Muscle of leg (tissue), 11 donors: ENCODE measurements around the gene ELAC2. TPM values are rescaled to one million over a fixed set of nuclear protein-coding genes. Genes with fewer than 3 reads are reported as not detected.

Experiments
- DNase-seq: peaks from one replicate; pipeline ENCODE4 v3.0.0; 2013
- H3K27ac ChIP-seq: one replicate; pipeline ENCODE4 v1.5.1; 2013; ENCODE audit warnings: mild to moderate bottlenecking, low read length, control low read depth
- H3K27me3 ChIP-seq: one replicate; pipeline ENCODE4 v1.6.1; 2013; ENCODE audit warnings: low read length; ENCODE audit not compliant: control insufficient read depth, insufficient read depth
- H3K36me3 ChIP-seq: one replicate; pipeline ENCODE4 v1.6.1; 2013; ENCODE audit warnings: low read length; ENCODE audit not compliant: control insufficient read depth, insufficient read depth
- H3K4me1 ChIP-seq: one replicate; pipeline ENCODE4 v1.6.1; 2013; ENCODE audit warnings: low read length; ENCODE audit not compliant: control insufficient read depth, insufficient read depth
- H3K4me3 ChIP-seq: one replicate; pipeline ENCODE4 v1.5.1; 2013; ENCODE audit warnings: low read length, control low read depth
- H3K9me3 ChIP-seq: replicated peaks from 2 replicates; pipeline ENCODE4 v1.6.1; 2013; ENCODE audit warnings: low read depth, low read length; ENCODE audit not compliant: control insufficient read depth
- WGBS: methylation state at CpG from one replicate; pipeline ENCODE4 v1.1.5; 2013; ENCODE audit warnings: missing lambda C conversion rate; ENCODE audit not compliant: insufficient coverage; 5-methylcytosine and 5-hydroxymethylcytosine counted together
- polyA plus RNA-seq, 8 donors: library from polyadenylated mRNA; unstranded; fragments of 120-200 nt; gene quantifications; one replicate each; pipeline versions ENCODE4 v1.2.1 to v1.2.3, GENCODE V29; 2013; ENCODE audit warnings: inconsistent platforms in 1 of 8, low replicate concordance in 1 of 8; ENCODE audit not compliant: insufficient read length in 8 of 8, insufficient read depth in 1 of 8
- total RNA-seq: library from RNA; stranded (reverse); fragments of 120-200 nt; gene quantifications from one replicate; pipeline ENCODE4 v1.2.4, GENCODE V29; 2013

The ELAC2 gene
- total and polyA plus RNA-seq, 9 donors = 35.9 to 57.2 (median 39.9) TPM

DNA sequence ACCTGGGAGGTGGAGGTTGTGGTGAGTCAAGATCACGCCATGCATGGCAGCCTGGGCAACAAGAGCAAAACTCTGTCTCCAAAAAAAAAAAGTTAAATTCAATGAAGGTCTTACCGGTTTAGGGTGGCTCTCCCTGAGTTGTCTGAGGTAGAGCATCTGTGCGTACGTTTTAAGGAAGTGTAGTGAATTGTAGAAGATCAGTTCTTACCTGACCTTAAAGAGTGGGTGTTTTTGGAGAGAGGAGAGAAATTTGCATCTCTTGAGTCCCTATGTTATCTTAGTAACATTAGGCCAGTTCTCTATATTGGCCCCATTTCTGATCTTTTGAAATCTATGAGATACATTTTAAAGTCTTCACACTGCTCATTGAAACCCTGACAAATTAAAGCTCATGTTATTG, 56.2 kb downstream of the ELAC2 start:
- Histone ChIP-seq H3K36me3 (no peaks in the 10 kb centered on the region), H3K27me3 (no peaks in the 10 kb centered on the region), H3K9me3 (peaks cover 4% of the 10 kb centered on the region), H3K4me3 (no peak overlapping the region), H3K4me1 (peaks cover 2% of the 10 kb centered on the region), H3K27ac (no peak overlapping the region)
- WGBS = 80% methylated on average over 1 of the region's 4 CpGs
- DNase-seq = no peak

DNA sequence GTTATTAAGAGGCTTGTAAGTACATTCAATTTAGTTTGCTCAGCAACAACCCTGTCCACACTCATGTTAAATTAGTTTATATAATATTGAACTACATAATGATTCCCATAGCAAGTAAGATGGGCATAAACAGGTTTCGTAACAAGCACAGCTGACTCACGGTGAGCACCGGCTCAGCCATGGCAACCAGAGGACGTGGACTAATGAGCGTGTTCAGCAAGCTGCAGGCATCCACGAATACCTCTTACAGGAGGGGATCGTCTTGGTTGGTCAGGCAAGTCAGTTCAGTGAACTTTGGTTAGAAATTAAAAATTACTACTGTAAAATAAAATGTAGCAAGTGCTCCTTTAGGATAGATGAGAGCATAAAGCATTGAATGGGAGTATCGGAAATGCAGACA, 58.4 kb downstream of the ELAC2 start:
- WGBS = no CpG with 5 or more reads among the region's 8 CpGs
- Histone ChIP-seq H3K27ac (no peak overlapping the region), H3K4me1 (no peaks in the 10 kb centered on the region), H3K27me3 (no peaks in the 10 kb centered on the region), H3K4me3 (no peak overlapping the region), H3K36me3 (no peaks in the 10 kb centered on the region), H3K9me3 (peaks cover 6% of the 10 kb centered on the region)
- no peak for DNase-seq

DNA sequence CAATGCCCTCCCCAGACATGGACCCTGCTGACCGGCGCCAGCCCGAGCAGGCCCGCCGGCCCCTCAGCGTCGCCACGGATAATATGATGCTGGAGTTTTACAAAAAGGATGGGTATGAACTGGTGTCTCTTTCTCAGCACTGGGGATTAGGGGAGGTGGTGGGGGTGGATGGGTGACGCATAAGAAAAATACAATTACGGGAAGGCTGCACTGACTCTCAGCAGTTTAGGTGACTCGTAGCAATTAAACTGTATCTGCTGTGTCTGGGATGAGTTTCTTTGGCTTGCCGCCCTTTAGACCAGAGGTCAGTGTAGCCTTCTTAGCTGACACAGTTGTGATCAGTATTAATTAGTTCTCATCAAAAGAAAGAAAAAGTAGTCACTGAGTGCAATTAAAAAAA, 59.0 kb downstream of the ELAC2 start:
- Histone ChIP-seq H3K36me3 (no peaks in the 10 kb centered on the region), H3K4me1 (no peaks in the 10 kb centered on the region), H3K27me3 (no peaks in the 10 kb centered on the region), H3K27ac (no peak overlapping the region), H3K9me3 (peaks cover 6% of the 10 kb centered on the region), H3K4me3 (no peak overlapping the region)
- no peak for DNase-seq
- WGBS = 94% methylated on average over 2 of the region's 12 CpGs

DNA sequence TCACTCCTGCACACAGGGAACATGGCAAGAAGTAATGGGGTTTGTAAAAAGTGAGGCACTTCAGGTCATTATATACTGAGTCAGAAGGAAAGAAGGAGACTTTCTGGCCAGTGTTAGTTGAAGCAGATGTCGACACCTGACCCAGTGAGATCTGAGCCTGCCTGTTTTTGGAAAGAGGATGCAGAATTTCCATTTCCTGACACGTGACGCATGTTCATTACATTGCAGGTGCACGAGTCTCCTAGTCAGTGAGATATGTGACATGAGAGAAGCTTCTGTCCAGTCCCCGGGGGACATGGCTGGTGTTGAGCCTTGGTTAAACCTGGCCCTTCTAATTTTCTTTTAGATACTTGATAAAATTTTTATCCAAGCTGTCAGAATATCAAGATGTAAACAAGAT, 62.3 kb downstream of the ELAC2 start:
- H3K36me3 ChIP-seq = no peaks in the 10 kb centered on the region

GRCh38 chr17:12953156-12953555, 64.7 kb downstream of the ELAC2 start:
- Histone ChIP-seq H3K27me3 (no peaks in the 10 kb centered on the region), H3K4me3 (no peak overlapping the region), H3K4me1 (no peaks in the 10 kb centered on the region), H3K9me3 (peaks cover 6% of the 10 kb centered on the region), H3K27ac (no peak overlapping the region), H3K36me3 (no peaks in the 10 kb centered on the region)
- DNase-seq = no peak
- WGBS = 96% methylated on average over 11 of the region's 13 CpGs

More for the DNA sequence above, 62.3 kb downstream of the ELAC2 start:
- Histone ChIP-seq H3K9me3 (peaks cover 6% of the 10 kb centered on the region), H3K4me3 (no peak overlapping the region), H3K4me1 (no peaks in the 10 kb centered on the region), H3K27me3 (no peaks in the 10 kb centered on the region), H3K27ac (no peak overlapping the region)
- no peak for DNase-seq
- WGBS = 88% methylated on average over 4 of the region's 5 CpGs

DNA sequence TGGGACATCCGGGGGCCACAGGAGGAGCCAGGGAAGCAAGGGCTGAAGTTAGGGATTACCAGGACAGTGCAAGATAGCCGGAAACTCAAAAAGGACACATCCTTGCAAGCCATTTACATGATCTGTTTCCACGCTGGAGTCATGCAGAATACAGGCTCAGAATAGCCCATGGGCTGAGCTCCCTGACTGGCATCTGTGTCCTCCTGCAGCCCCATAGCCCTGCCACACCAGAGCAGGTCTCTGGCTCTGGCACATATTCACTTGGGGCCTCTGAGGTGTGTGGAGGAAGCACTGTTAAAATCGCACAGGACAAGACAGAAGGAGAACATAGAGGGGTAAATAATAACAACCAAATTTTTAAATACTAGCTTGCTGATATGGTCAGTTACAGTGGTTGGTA, 65.8 kb downstream of the ELAC2 start:
- Histone ChIP-seq H3K4me3 (no peak overlapping the region), H3K9me3 (peaks cover 2% of the 10 kb centered on the region), H3K27me3 (no peaks in the 10 kb centered on the region), H3K27ac (no peak overlapping the region), H3K4me1 (no peaks in the 10 kb centered on the region), H3K36me3 (no peaks in the 10 kb centered on the region)
- DNase-seq = no peak
- 100% methylated on average over 2 of the region's 4 CpGs for WGBS

DNA sequence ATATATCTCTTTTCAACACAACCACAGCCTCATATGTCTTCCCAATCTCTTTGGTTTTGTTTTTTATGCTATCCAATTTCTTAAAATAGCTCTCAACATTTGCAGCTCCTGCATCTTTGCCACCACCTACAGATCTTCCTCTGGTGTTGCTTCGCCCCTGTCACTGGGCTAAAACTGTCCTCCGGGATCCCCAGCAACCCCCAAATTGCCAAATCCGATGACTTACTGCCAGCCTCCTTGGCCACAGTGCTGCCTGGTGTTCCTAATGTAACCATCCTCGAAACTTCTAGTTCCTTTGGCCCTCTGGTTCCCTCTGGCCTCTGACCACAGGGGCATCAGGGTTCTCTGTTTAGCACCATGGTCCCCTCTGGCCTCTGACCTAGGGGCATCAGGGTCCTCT, 70.8 kb downstream of the ELAC2 start:
- H3K27me3 ChIP-seq = no peaks in the 10 kb centered on the region
- H3K9me3 ChIP-seq = no peaks in the 10 kb centered on the region
- H3K27ac ChIP-seq = no peak overlapping the region
- no peaks in the 10 kb centered on the region for H3K4me1 ChIP-seq
- no peak overlapping the region for H3K4me3 ChIP-seq
- no peaks in the 10 kb centered on the region for H3K36me3 ChIP-seq
- WGBS = 90% methylated on average over 4 of the region's 4 CpGs
- DNase-seq = no peak

Other genes starting within 250 kb of the ELAC2 start
- gene ARHGAP44, start 228.5 kb downstream of the ELAC2 start, total RNA-seq = 3.0 TPM
- gene ARHGAP44, start 228.5 kb downstream of the ELAC2 start, polyA plus RNA-seq = 1 to 10 TPM; 4.0 to 5.5 (median 4.6) TPM